IMR-90 (cell line): Measurements from ENCODE around the gene PDE4B. TPM values are rescaled to one million over a fixed set of nuclear protein-coding genes. Genes with fewer than 3 reads are reported as not detected.

ENCODE experiments used
- ATAC-seq: fragments of 200-7000 bp; cut with Tn5 transposase; 2 replicates; pipeline ENCODE4 v1.9.1; 2020; ENCODE audit warnings: low read depth, mild to moderate bottlenecking, moderate library complexity
- BruUV-seq: library from RNA; stranded (reverse); fragments of 400-500 nt; replicated peaks from 2 replicates; lab custom pipeline; 2021; lab: Mats Ljungman, UMichigan
- CTCF ChIA-PET: fragments of 300-600 bp; formaldehyde crosslinking; extraction: SDS; loops from one replicate; lab custom pipeline; 2021; ENCODE audit warnings: antibody characterized with exemption; lab: Yijun Ruan, JAX
- POLR2A ChIA-PET: fragments of 300-600 bp; sonication (Branson Sonifier 250); formaldehyde crosslinking; loops from one replicate; lab custom pipeline; 2022; ENCODE audit warnings: antibody characterized with exemption; ENCODE audit not compliant: unreplicated experiment; lab: Charles Lee
- DNase-seq: peaks from one replicate; pipeline ENCODE4 v3.0.0; 2013
- H2AFZ ChIP-seq: replicated peaks from 2 replicates; pipeline ENCODE3; 2013; ENCODE audit warnings: low read length, mild to moderate bottlenecking; ENCODE audit not compliant: poor library complexity
- H2AK5ac ChIP-seq: 2 replicates; pipeline ENCODE4 v1.6.1; 2013; ENCODE audit warnings: low read depth, low read length, inconsistent platforms
- H2AK9ac ChIP-seq: replicated peaks from 2 replicates; pipeline ENCODE3; 2013; ENCODE audit warnings: mild to moderate bottlenecking, low read depth, low read length, moderate library complexity; ENCODE audit not compliant: poor library complexity
- H2BK120ac ChIP-seq: 2 replicates; pipeline ENCODE4 v1.6.1; 2013; ENCODE audit warnings: low read depth, low read length, inconsistent platforms
- H2BK15ac ChIP-seq: 3 replicates; pipeline ENCODE4 v1.6.1; 2013; ENCODE audit warnings: low read depth, low read length, inconsistent platforms
- H2BK20ac ChIP-seq: 2 replicates; pipeline ENCODE4 v1.6.1; 2013; ENCODE audit warnings: low read depth, mild to moderate bottlenecking, inconsistent platforms, low read length, moderate library complexity
- H2BK5ac ChIP-seq: 2 replicates; pipeline ENCODE4 v1.6.1; 2013; ENCODE audit warnings: mild to moderate bottlenecking, low read depth, low read length, inconsistent platforms; ENCODE audit not compliant: poor library complexity, severe bottlenecking
- H3K14ac ChIP-seq: replicated peaks from 2 replicates; pipeline ENCODE4 v1.6.1; 2013; ENCODE audit warnings: low read depth, low read length, inconsistent platforms
- H3K18ac ChIP-seq: 2 replicates; pipeline ENCODE4 v1.6.1; 2013; ENCODE audit warnings: low read depth, low read length, control low read depth
- H3K23ac ChIP-seq: 2 replicates; pipeline ENCODE4 v1.6.1; 2013; ENCODE audit warnings: low read depth, low read length, inconsistent platforms
- H3K27ac ChIP-seq: 2 replicates; pipeline ENCODE4 v1.5.1; 2013; ENCODE audit warnings: mild to moderate bottlenecking, control low read depth, low read length; ENCODE audit not compliant: insufficient read depth
- H3K27me3 ChIP-seq: 2 replicates; pipeline ENCODE4 v1.6.1; 2013; ENCODE audit warnings: low read length; ENCODE audit not compliant: control insufficient read depth, insufficient read depth
- H3K36me3 ChIP-seq: 2 replicates; pipeline ENCODE4 v1.6.1; 2013; ENCODE audit warnings: low read length, mixed read lengths; ENCODE audit not compliant: control insufficient read depth, insufficient read depth
- H3K4ac ChIP-seq: 2 replicates; pipeline ENCODE4 v1.6.1; 2013; ENCODE audit warnings: low read depth, low read length, inconsistent platforms
- H3K4me1 ChIP-seq: 2 replicates; pipeline ENCODE4 v1.6.1; 2013; ENCODE audit warnings: low read length, mixed read lengths; ENCODE audit not compliant: control insufficient read depth, insufficient read depth
- H3K4me2 ChIP-seq: 2 replicates; pipeline ENCODE4 v1.6.1; 2013; ENCODE audit warnings: low read depth, mild to moderate bottlenecking, control low read depth, low read length, moderate library complexity
- H3K4me3 ChIP-seq: 2 replicates; pipeline ENCODE4 v1.5.1; 2013; ENCODE audit warnings: low read depth, mild to moderate bottlenecking, control low read depth, low read length, moderate library complexity; ENCODE audit not compliant: insufficient read depth
- H3K56ac ChIP-seq: 2 replicates; pipeline ENCODE4 v1.6.1; 2013; ENCODE audit warnings: low read length, inconsistent platforms; ENCODE audit not compliant: insufficient read depth; ENCODE audit errors: extremely low read depth
- H3K79me1 ChIP-seq, 2 experiments: 2 replicates each; pipeline ENCODE4 v1.6.1; 2013; ENCODE audit warnings: low read length in 2 of 2, inconsistent platforms in 1 of 2, low read depth in 1 of 2
- H3K9ac ChIP-seq: 2 replicates; pipeline ENCODE4 v1.6.1; 2013; ENCODE audit warnings: low read depth, low read length, control low read depth
- H3K9me1 ChIP-seq: 2 replicates; pipeline ENCODE4 v1.6.1; 2013; ENCODE audit warnings: low read length, inconsistent platforms; ENCODE audit not compliant: insufficient read depth
- H3K9me3 ChIP-seq: 2 replicates; pipeline ENCODE4 v1.6.1; 2013; ENCODE audit warnings: low read length; ENCODE audit not compliant: control insufficient read depth, insufficient read depth
- H4K20me1 ChIP-seq: 2 replicates; pipeline ENCODE4 v1.6.1; 2013; ENCODE audit warnings: low read length, inconsistent platforms; ENCODE audit not compliant: insufficient read depth
- H4K5ac ChIP-seq: 2 replicates; pipeline ENCODE4 v1.6.1; 2013; ENCODE audit warnings: mild to moderate bottlenecking, low read depth, low read length, control low read depth
- H4K8ac ChIP-seq, 2 experiments: 2 replicates each; pipeline ENCODE4 v1.6.1; 2013; ENCODE audit warnings: low read depth in 2 of 2, low read length in 2 of 2, control low read depth in 1 of 2, inconsistent platforms in 1 of 2
- H4K91ac ChIP-seq: 2 replicates; pipeline ENCODE4 v1.6.1; 2013; ENCODE audit warnings: low read depth, low read length, inconsistent platforms; ENCODE audit not compliant: insufficient read depth
- CEBPB ChIP-seq: IDR thresholded peaks from 2 replicates; pipeline ENCODE4 v1.6.1; 2012; ENCODE audit warnings: low read depth, low read length, improper control_type of control experiment
- MAFK ChIP-seq: IDR thresholded peaks from 2 replicates; pipeline ENCODE4 v1.6.1; 2012; ENCODE audit warnings: low read depth, low read length, improper control_type of control experiment
- WGBS, 2 experiments: methylation state at CpG; one replicate each; pipeline versions ENCODE4 v1.1.5 to v1.1.7; 2013; ENCODE audit warnings: missing lambda C conversion rate in 2 of 2; ENCODE audit not compliant: insufficient read length in 1 of 2; ENCODE audit errors: extremely low coverage in 2 of 2; 5-methylcytosine and 5-hydroxymethylcytosine counted together
- dilution Hi-C: fragments of 300-500 bp; cut with HindIII; formaldehyde crosslinking; loops from one replicate; pipeline ENCODE4 v1.14.3; 2018; ENCODE audit warnings: low sequenced_read_pairs; ENCODE audit not compliant: unreplicated experiment
- in situ Hi-C: fragments of 300-500 bp; cut with MboI; formaldehyde crosslinking; loops from 3 replicates; pipeline ENCODE4 v1.14.3; 2019; ENCODE audit warnings: low sequenced_read_pairs, inconsistent platforms, mixed read lengths
- intact Hi-C: fragments of 100-400 bp; cut with micrococcal nuclease; formaldehyde crosslinking; loops from 2 replicates; pipeline ENCODE4 v1.10.0; 2022
- polyA plus RNA-seq, 3 experiments: library from polyadenylated mRNA; depleted of rRNA; stranded (reverse); fragments of >200 nt; gene quantifications; 2 replicates each; pipeline ENCODE4 v1.2.3, GENCODE V29; 2012; ENCODE audit warnings: low replicate concordance in 1 of 3
- total RNA-seq: library from RNA; depleted of rRNA; stranded (reverse); fragments of >200 nt; gene quantifications from 2 replicates; pipeline ENCODE4 v1.2.3, GENCODE V29; 2012

Gene PDE4B
- total and polyA plus RNA-seq, 2 of the 4 experiments (the other 2 are of a cell fraction): 5.8 to 21.3 TPM

GRCh38 chr1:65830306-65830705, 37.6 kb downstream of the PDE4B start:
- CTCF ChIA-PET: interaction anchor here (0.6 kb wide), 1 partner anchor 143 kb away, joined by 3 read pairs; no protein-coding TSS in a partner anchor

More at GRCh38 chr1:65830306-65830705, 37.6 kb downstream of the PDE4B start:
- Histone ChIP-seq H3K18ac (peak overlapping the region; percentile 68; the same call in 1 of the 2 replicates), H2AK5ac (peak overlapping the region; percentile 7; the same call in 1 of the 2 replicates), H3K27me3 (no peaks in the 10 kb centered on the region), H3K79me1 (no peaks in the 10 kb centered on the region), H3K4ac (no peak overlapping the region), H4K8ac (no peak overlapping the region), H3K23ac (no peak overlapping the region), H3K27ac (no peak overlapping the region), H3K4me3 (no peak overlapping the region), H4K91ac (no peak overlapping the region), H2BK5ac (peak overlapping the region; percentile 18), H4K20me1 (no peaks in the 10 kb centered on the region), H2BK120ac (0 out of 2 replicates have a peak overlapping the region, but pooled peaks have one; percentile 43), H2AFZ (no peak overlapping the region), H3K36me3 (no peaks in the 10 kb centered on the region), H3K9me3 (no peaks in the 10 kb centered on the region), H2AK9ac (no peak overlapping the region), H3K56ac (no peak overlapping the region), H2BK20ac (peak overlapping the region; percentile 33; the same call in 1 of the 2 replicates), H3K14ac (no peak overlapping the region), H3K9me1 (peaks cover 2% of the 10 kb centered on the region; the same call in 1 of the 2 replicates), H3K9ac (no peak overlapping the region), H4K5ac (no peak overlapping the region), H3K4me1 (peaks cover 3% of the 10 kb centered on the region), H2BK15ac (no peak overlapping the region), H3K4me2 (no peak overlapping the region)
- ATAC-seq: no peak
- intact Hi-C loops: no loop called here
- peak; percentile 27 for DNase-seq
- in situ Hi-C loops: no loop called here
- dilution Hi-C loops: no loop called here
- no CpG with 5 or more reads among the region's 1 CpG for WGBS, 2 experiments
- POLR2A ChIA-PET: no interaction called here
- TF ChIP-seq CEBPB (peak; percentile 33; the same call in 1 of the 2 replicates), MAFK (no peak)
- no TSS peak for BruUV-seq
